Activated CD4-positive, alpha-beta T cell treated with anti-CD3 and anti-CD28 coated beads, Interleukin-2, amount 50 U/mL, for 1 hour (primary cell): ENCODE data around the gene UNKL.

Source experiments
- DNase-seq: peaks from one replicate; pipeline ENCODE4 v3.0.0-alpha.2; 2020

UNKL gene

GRCh38 chr16:1430759-1431496 is 16.4 kb upstream of the UNKL start, which contains the start of gene PERCC1:
Gene PERCC1 (plus strand): TSS chr16:1431078. CDS start chr16:1432594, 1,516 bp downstream.
- no peak for DNase-seq

DNA sequence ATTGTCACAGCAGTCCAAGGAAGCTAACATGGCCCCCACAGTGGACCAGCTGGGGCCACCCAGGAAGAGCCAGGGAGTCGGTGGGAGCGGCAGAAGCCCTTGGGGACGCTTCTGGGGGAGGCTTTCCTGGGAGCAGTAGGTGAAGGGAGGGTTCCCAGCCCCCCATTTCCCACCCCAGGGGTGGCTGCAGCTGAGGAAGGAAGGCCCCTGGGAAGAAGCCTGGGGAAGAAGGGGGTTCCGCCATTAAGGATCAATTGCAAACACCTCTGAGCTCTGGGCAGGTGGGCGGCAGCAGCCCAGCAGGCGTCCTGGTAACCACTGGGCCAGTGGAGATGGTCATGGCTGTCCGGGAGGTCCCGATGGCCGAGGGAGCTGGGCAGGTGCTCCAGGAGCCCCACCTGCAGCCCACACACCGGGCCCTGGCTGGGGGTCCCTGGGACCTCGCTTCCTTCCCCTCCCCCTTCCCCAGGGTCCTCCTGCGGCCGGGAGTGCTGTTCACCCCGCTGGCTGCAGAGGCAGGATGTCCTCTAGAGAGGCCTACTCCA is 15.8 kb upstream of the UNKL start:
- DNase-seq, result no peak

- DNase-seq, result no peak
Observed at GRCh38 chr16:1429631-1430030, 15.1 kb upstream of the UNKL start.

DNA sequence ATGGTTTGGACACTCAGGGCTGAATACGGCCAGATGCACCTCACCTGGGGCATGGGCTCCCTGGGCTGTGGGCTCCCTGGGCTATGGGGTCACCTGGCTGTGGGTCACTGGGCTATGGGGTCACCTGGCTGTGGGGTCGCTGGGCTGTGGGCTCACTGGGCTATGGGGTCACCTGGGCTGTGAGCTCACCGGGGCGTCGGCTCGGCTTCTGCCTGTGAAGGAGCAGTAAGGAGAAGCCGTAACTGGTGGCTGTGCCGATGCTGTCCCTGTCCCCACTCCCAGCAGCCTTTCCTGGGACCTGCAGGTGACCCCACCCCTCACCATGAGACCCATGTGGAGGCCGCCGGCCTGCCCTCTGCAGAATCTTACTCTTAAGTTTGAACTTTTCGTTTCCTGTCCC is 14.5 kb upstream of the UNKL start:
- DNase-seq, result no peak

DNA sequence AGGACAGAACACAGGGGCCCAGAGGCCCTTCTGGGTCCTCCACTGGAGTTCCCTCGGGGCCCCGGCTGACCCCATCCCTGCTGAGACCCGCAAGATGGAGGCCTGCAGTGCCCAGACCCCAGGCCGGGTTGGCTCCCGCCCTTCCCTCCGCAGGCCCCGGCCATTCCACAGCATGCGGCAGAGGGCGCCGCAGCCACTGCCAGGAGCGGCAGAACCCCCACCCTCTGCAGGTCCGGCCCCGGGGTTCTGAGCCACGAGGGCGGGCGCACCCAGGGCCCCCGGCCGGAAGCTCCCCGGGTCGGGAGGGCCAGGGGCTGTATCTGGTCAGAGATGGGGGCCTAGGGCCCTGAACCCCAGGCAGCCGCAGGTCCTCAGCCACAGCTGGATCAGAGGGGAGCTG is 14.0 kb upstream of the UNKL start:
- DNase-seq, result peak; percentile 25

DNA sequence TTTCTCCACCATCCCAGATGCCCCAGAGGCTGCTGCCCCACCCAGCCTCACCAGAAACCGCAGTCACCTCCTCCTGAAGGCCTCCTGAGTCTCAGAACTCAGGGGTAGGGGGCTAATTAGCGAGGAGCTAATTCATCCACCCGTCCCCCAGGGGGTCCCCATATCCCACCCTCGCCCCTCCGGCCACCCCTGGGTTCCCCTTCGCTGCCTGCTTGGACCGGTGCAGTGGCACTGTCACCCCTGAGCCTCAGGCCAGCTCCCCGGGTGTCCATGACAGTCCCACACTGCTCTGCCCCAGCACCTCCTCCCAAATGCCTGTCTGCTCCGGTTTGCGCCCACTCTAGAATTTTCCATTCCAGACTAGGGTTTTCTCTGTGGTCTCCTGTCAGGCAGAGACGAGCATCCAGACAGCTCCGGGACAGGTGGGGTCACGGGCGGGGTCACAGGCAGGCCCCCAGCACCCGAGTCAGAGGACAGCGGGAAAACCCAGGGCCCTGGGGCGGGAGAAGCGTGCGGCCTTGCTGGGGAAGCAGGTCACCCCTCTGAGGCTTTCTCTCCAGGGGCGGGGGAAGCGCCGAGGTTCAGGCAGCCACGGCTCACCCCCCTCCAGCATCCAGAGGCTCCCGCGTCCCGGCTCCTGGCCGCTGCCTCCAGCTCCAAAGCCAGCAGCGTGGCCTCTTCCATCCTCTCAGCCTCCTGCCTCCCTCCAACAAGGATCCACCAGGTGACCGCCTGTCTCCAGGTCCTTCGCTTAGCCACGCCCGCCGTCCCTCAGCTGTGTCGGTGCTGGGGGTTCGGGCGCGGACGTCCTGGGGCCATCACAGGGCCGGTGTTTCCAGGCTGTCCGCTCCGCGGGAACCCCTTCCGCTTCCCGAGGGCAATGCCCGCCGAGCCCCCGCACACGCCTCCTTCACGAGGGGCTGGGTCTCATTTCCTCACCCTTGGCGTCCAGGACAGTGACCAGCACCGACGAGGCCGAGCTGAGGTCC is 13.3 kb upstream of the UNKL start:
- DNase-seq, result no peak

- no peak for DNase-seq
Observed at GRCh38 chr16:1426734-1427471, 12.4 kb upstream of the UNKL start.

DNA sequence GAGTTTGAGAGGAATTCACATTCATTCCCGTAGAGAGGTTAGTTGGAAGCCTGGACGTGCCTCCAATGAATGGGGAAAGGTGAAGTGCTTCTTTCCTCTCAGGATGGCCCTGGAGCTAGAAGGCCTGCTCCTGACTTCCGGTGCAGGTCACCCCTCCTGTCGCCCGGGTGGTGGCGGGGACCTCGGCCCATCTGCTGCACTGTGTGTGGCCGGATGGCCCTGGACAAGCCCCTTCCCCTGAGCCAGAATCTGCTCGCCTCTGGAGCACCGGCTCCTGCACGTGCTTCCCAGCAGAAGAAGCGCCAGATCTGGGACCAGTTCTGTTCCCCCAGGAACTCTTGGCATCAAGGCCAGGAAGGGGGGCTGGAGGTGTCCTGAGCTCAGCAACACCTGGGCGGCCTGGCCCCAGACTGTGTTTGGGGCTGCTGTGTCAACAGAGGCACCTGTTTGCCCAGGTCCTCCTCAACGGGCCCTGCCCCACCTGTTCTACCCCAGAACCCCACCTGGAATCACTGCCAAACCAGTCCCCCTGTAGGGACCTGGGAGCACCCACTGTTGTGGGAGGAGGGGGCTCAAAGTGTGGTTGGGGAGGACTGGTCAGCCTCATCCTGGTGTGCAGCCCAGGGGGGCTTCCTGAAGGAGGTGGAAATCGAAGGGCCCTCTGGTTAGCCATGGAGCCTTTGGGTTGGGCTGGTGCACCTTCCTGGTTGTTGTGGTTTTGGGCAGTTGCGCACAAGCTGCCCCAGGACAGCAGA is 11.3 kb upstream of the UNKL start:
- DNase-seq, result no peak

DNA sequence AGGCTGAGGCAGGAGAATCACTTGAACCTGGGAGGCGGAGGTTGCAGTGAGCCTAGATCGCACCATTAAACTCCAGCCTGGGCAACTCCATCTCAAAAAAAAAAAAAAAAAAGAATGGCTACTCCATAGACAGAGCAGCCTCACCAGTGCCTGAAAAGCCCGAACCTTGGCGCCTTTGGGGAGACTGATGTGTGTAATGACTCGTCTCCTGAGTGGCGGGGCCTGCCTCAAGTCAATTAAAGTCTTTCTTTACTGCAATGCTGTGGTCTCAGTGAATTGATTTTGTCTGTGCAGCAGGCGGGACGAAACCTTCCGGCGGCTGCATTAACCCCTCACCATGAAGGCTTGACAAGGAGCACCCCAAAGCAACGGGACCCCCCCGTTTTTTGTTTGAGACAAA is 9.5 kb upstream of the UNKL start:
- DNase-seq, result no peak

DNA sequence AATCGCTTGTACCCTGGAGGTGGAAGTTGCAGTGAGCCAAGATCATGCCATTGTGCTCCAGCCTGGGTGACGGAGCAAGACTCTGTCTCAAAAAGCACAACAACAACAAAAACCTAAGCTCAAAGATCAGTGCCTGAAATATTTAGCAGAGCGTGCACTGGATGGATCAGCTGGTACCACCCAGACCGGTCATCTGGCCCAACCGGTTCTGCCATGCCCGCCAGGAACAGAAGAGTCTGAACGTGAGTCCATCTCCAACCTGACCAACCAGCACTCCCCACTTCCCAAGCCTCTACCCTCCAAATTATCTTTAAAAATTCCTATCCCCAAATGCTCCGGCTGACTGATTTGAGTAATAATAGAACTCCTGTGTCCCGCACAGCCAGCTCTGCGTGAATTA is 7.6 kb upstream of the UNKL start:
- no peak for DNase-seq

GRCh38 chr16:1420111-1420539 is 5.6 kb upstream of the UNKL start:
- no peak for DNase-seq

DNA sequence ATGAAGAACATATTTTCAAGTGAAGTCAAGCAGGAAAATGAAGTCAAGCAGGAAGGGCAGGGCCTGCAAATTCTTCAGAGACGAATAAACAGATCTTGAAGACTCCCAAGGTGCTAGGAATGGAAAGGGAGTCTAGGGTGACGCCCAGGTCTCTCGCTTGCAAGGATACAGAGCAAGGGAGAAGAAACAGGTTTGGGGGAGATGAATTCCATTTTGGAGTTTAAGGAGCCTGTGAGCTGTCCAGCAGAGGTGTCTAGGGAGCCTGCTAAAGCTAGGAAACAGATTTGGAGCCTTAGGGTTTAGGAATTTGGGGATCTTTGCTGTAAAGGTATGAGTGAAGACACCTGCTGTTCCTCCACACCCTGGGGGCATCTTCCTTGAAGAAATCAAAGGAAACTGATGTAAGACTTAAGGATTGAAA is 2.0 kb upstream of the UNKL start:
- DNase-seq, result no peak

GRCh38 chr16:1413684-1414531 is 596 bp downstream of the UNKL start:
- peak; percentile 57 for DNase-seq

- no peak for DNase-seq
Observed at GRCh38 chr16:1412847-1413246, 1.7 kb downstream of the UNKL start.

DNA sequence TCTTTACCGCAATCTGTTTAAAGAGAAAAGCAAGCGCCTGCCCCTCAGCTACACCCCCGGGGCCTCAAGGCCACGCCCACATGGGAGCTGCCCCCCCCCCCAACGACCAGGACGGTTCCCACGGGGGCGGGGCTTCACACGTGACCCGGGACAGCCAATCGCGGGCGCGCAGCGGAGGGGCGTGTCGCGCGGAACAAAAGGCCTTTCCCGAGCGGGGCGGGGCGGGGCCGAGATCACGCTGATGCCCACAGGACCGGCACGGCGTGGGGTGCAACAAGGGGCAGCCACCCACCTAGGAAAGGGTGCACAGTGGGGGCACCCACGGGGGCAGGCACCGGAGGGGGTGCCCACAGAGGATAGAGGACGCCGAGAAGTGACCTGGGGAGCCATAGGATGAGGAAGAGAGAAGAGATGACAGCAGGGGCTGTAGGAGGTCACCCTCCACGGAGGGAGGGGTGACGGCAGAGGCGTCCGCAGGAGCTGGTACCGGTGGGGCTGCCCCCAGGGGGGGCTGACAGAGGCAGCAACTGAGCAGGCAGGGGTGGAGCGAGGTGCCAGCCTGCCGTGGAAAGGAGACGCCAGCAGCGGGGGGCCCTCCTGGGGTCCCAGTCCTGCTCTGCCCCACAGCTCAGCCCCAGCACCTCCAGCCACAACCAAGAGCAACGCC is 6.2 kb downstream of the UNKL start:
- DNase-seq, result peak; percentile 97

- DNase-seq, result no peak
Observed at GRCh38 chr16:1407753-1408152, 6.8 kb downstream of the UNKL start.

DNA sequence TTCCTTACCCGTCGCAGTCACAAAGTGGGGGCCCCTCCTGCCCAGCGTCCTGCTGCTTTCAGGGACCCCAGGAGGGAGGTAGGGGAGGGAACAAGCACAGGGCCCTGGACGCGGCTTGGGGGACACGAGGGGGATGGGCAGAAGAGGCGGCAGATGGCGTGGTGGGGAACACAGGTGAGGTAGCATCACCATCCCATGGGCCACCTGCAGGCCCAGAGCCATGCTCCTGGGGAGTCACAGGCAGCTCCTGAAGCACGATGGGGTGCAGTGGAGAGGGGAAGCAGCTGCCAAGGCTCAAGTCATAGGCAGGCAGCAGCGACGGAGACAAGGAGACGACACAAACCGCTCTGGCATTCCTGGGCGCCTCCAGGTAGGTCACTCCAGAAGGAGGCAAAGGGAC is 10.8 kb downstream of the UNKL start:
- no peak for DNase-seq

DNA sequence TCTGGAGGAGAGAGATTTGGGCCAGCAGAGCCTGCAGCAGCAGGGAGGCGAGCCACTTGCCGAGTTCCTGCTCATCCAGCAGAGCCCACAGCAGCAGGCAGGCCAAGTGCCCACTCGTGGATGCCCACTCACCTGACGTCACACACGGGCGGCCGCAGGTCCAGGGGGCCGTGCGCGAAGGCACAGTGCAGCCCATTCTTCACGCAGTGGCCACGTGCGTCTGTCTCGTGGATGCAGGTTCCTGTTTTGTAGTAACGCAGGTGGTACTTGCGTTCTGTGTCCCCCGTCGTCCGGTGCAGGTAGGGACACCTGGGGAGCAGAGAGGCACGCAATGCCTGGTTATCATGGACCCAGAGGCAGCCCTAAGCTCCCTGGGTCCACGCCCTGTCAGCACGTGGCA is 11.5 kb downstream of the UNKL start:
- no peak for DNase-seq

- no peak for DNase-seq
Observed at GRCh38 chr16:1401758-1402154, 12.7 kb downstream of the UNKL start.

GRCh38 chr16:1401061-1401757 is 13.3 kb downstream of the UNKL start:
- no peak for DNase-seq
